ENCODE results near the gene CSHL1.

The CSHL1 gene

GRCh38 chr17:63911041-63911635 is at the start of gene CSHL1:
TSS of gene CSHL1 (minus strand) at chr17:63911258. CDS start at chr17:63911196, 62 bp downstream.
- DNase-seq, result no peak

GRCh38 chr17:63960430-63960829 is 49.4 kb upstream of the CSHL1 start:
- DNase-seq, result no peak

DNA sequence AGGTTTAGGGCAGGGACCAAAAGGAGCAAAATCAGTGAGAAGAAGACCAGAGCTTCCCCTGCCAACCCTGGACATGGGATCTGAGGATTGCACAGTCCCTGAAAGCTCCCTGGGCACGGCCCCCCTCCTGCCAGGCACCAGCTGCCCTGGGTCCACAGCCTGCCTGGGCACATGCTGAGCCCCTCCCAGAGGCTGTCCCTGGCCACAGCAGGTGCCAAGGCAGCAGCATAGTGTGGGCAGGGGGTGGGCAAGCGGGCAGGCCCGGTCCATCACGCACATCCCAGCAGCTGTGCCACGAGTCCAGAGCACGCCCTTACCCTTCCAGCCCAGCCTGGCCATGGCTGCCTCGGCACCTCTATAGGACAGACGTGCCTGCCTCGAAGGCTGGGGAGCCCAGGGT is 48.9 kb upstream of the CSHL1 start:
- no peak for DNase-seq

DNA sequence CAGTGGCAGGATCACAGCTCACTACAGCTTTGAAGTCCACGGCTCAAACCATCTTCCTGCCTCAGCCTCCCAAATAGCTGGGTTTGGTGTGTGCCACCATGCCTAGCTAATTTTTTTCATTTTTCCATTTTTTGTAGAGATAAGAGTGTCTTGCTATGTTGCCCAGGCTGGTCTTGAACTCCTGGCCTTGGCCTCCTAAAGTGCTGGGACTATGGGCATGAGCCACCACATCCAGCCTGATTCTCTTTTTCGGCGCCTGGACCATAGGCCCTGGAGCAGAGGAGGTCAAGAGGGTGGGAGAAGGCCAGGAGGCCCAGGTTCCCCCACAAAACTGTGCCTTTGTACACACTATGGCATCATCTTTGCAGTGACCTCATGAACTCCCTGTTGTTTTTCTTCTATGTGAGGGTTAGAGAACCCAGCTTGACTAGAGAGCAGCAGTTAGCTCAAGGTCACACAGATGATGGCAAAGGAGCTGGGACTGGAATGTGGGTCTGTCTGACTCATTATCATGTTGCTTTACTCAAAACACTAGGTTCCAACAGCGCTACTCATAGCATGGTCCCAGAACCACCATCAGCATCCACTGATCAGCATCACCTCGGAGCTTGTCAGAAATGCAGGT is 45.4 kb upstream of the CSHL1 start:
- DNase-seq, result no peak

GRCh38 chr17:63955791-63956190 is 44.7 kb upstream of the CSHL1 start:
- no peak for DNase-seq

GRCh38 chr17:63955232-63955631 is 44.2 kb upstream of the CSHL1 start:
- DNase-seq, result no peak

GRCh38 chr17:63954402-63955063 is 43.5 kb upstream of the CSHL1 start:
- peak in 1 of 4 experiments; percentile 23 for DNase-seq

- DNase-seq, result peak in 1 of 4 experiments; percentile 23
These were observed 40.2 kb upstream of the CSHL1 start for GRCh38 chr17:63950940-63951907.

GRCh38 chr17:63949576-63950250 is 38.7 kb upstream of the CSHL1 start:
- no peak for DNase-seq

GRCh38 chr17:63948521-63948920 is 37.5 kb upstream of the CSHL1 start:
- no peak for DNase-seq

GRCh38 chr17:63947711-63948330 is 36.8 kb upstream of the CSHL1 start:
- DNase-seq, result no peak

- DNase-seq, result peak in 1 of 4 experiments; percentile 29
These were observed 35.6 kb upstream of the CSHL1 start for GRCh38 chr17:63946440-63947363.

GRCh38 chr17:63945784-63946439 is 34.9 kb upstream of the CSHL1 start:
- DNase-seq, result no peak

DNA sequence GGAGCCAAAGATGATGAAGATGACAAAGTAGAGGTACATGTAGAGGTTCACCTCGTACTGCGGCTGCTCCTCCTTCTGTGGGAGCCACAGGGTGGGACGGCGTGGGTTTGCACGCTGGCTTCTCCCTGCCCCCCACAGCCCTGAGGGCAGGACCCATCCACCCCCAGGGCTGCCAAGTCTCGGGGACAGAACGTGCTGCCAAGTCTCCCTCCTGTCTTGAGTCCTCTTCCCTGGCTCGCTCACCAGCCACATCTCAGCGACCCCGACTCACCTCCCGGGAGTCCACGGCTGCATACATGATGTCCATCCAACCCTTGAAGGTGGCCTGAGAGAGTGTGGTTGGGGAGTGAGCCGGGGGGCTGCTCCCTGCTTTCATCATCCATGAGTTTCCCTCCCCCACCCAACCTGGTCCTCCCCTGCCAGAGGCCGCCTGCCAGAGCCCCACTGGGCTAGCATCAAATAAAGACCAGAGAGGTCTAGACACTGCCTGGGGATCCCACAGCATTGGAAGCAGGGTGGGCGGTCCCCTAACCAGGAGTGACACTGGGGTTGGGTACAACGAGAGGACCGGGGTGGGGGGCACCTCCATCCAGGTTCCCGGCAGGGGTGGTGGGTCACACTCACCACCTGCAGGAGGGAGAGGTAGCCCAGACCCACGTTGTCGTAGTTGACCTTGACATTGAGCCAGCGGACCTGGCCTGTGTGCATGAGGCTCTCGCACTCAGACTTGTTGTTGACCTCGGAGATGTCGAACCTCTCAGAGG is 33.9 kb upstream of the CSHL1 start:
- no peak for DNase-seq

GRCh38 chr17:63943745-63944144 is 32.7 kb upstream of the CSHL1 start:
- DNase-seq, result no peak

GRCh38 chr17:63942309-63942985 is 31.4 kb upstream of the CSHL1 start:
- no peak for DNase-seq

- no peak for DNase-seq
These were observed 30.7 kb upstream of the CSHL1 start for GRCh38 chr17:63941751-63942150.

- no peak for DNase-seq
These were observed 30.1 kb upstream of the CSHL1 start for GRCh38 chr17:63941162-63941561.

GRCh38 chr17:63940584-63940983 is 29.5 kb upstream of the CSHL1 start:
- no peak for DNase-seq
